SH-SY5Y (cell line): Measurements from ENCODE around the gene SP5.

ENCODE experiments used
- GATA2 ChIP-seq: IDR thresholded peaks from 2 replicates; pipeline ENCODE4 v1.6.1; 2011; ENCODE audit warnings: mild to moderate bottlenecking, low read depth, low read length
- GATA3 ChIP-seq: IDR thresholded peaks from 2 replicates; pipeline ENCODE4 v1.6.1; 2011; ENCODE audit warnings: low read depth, mild to moderate bottlenecking, low read length, moderate library complexity

SP5 gene

GRCh38 chr2:170743530-170744239 is 28.5 kb downstream of the SP5 start:
- TF ChIP-seq GATA3 (no peak), GATA2 (no peak)

- TF ChIP-seq GATA3: no peak
- no peak for TF ChIP-seq GATA2
These were observed 29.3 kb downstream of the SP5 start for GRCh38 chr2:170744248-170745002.

DNA sequence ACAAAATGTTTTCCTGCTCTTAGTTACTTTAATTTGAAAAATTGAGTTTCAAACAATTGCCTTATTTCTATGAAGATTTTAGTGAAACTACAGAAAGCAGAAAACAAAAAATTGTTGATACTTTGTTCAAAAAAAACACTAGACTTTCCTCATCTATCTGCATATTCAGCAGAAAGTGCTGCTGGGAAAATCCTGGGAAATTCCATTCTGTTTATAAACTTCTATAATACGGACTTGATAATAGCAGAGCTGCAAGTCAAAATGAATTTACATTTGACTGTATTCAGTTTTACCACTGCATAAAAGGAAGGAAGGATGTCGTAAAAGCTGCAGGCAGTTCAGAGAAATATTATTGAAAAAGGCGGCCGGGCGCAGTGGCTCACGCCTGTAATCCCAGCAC is 30.2 kb downstream of the SP5 start:
- TF ChIP-seq GATA2 (no peak), GATA3 (no peak)

DNA sequence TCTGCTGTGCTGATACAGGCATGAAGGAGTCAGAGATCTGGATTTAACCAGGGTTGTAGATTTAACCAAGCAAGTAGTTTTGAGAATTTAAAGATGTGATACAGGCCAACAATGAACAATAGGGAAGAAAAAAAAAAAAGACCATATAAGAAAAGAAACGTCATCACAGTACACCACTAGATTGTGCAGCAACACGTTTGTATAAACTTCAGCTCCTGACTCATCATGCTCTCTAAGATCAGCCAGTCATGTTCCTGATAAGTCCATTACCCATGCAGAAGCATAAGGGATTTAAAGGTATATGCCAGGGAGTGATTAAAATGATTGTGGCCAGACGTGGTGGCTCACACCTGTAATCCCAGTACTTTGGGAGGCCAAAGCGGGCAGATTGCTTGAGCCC is 32.8 kb downstream of the SP5 start:
- TF ChIP-seq GATA2 (no peak), GATA3 (no peak)

DNA sequence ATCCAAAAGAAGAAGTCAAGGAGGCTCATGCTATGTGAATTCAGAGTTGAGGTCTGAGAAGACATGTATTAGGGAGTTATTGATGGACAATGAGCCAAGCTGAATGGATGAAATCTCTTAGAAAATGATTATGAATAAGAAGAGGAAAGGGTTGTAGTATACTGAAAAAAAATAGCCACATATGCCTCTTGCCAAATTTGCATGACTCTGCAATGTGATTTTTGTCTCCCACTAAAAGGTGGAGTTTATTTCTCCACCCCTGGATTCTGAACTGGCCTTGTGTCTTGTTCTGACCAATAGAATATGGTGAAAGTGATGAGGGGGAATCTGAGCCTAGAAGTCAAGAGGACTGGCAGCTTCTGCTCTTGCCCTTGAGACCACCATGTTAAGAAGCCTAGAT is 46.4 kb downstream of the SP5 start:
- no peak for TF ChIP-seq GATA3
- TF ChIP-seq GATA2: no peak

DNA sequence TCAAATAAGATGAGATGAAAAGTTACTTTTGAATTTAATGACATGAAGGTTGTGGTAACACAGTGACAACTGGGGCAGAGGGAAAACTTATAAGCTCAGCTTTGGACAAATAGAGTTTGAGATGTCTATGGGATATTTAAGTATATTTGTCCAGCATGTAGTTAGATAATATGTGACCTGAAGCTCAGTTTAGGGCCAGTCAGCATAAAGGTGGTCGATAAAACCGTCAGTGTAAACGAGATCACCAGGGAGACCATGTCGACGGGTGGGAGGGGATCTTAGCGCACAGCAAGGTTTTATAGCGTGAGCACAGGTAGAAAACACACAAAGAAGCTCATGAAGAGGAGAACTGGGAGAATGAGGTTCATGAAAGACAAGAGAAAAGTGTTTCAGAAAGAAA is 47.6 kb downstream of the SP5 start:
- TF ChIP-seq GATA2 (no peak), GATA3 (no peak)

DNA sequence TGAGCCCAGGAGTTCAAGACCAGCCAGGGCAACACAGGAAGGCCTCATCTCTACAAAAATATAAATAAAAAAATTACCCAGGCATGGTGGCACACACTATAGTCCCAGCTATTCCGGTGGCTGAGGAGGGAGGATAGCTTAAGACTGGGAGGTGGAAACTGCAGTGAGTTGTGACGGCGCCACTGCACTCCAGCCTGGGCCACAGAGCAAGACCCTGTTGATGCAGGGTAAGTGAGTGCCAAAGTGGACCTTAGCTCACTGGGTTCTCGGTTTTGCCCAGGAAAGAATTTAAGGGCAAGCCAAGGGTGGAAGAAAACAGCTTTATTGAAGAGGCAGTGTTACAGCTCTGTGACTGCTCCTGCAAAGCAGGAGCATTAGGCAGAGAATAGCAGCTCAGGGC is 48.1 kb downstream of the SP5 start:
- TF ChIP-seq GATA2 (no peak), GATA3 (no peak)

DNA sequence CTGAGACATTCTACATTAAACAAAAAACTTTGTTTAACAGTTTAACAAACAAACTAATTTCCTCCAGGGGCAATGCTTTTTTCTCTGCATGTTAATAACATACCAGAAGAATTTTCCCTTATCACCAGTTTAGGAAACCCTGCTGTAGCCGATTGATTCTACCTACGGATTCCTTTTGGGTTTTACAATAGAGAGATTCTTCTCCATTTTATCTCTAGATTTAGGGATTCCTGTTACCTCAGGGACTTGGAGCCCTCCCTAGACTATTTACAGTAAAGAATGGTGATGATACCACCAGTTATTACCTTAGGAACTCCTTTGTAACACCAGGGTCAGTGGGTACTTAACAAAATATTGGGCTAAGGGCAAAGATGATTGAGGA is 49.7 kb downstream of the SP5 start:
- TF ChIP-seq GATA2 (no peak), GATA3 (no peak)

GRCh38 chr2:170766693-170767092 is 51.6 kb downstream of the SP5 start:
- TF ChIP-seq GATA2 (no peak), GATA3 (no peak)
